ENCODE results near the gene PRSS16. TPM values are rescaled to one million over a fixed set of nuclear protein-coding genes. Genes with fewer than 3 reads are reported as not detected.
A peak's percentile ranks its signal among the peaks of the same experiment; 100 is the strongest.

The PRSS16 gene
- total and polyA plus RNA-seq, 9 of the 15 experiments (the other 6 are each of a cell fraction or from before 2014, with no cell fraction given), result 4.5 to 21.3 (median 12.1) TPM

GRCh38 chr6:27297857-27298730 is 50.6 kb downstream of the PRSS16 start (continued):
- TF ChIP-seq ZBTB9 (CRISPR knock-in tag; IDR thresholded peaks at IDR 0.05), result peak; percentile 36; the same call in 1 of the 2 replicates
- peak; percentile 47 for TF ChIP-seq FOSL1 (tag; conservative IDR thresholded peaks at IDR 0.05)
- peak; percentile 29; the same call in 1 of the 2 replicates for TF ChIP-seq KAT8 (IDR thresholded peaks at IDR 0.05; ENCODE audit: low read depth)
- TF ChIP-seq PREB (CRISPR knock-in tag; IDR thresholded peaks at IDR 0.05), result no peak
- no peak for TF ChIP-seq TCF7L2 (IDR thresholded peaks at IDR 0.05; ENCODE audit: low read depth, low read length)
- TF ChIP-seq GABPB1 (CRISPR knock-in tag; IDR thresholded peaks at IDR 0.05), result 0 out of 2 replicates have a peak, but pooled peaks have one; percentile 11
- no peak for TF ChIP-seq ZNF609 (CRISPR knock-in tag; IDR thresholded peaks at IDR 0.05; ENCODE audit: borderline replicate concordance)
- no peak for TF ChIP-seq CBX8 (IDR thresholded peaks at IDR 0.05; ENCODE audit: borderline replicate concordance, extremely low read depth, low read depth, low read length, poor library complexity, severe bottlenecking)
- TF ChIP-seq TAF1 (IDR thresholded peaks at IDR 0.05; ENCODE audit: control insufficient read depth, extremely low read depth, insufficient read depth, low read length, severe bottlenecking), result peak; percentile 60
- peak; percentile 63; the same call in 1 of the 2 replicates for TF ChIP-seq RAD51 (IDR thresholded peaks at IDR 0.05; ENCODE audit: borderline replicate concordance, low read depth)
- TF ChIP-seq ATF4 (CRISPR knock-in tag; IDR thresholded peaks at IDR 0.05), result no peak
- peak; percentile 59 for TF ChIP-seq CHD4 (IDR thresholded peaks at IDR 0.05; ENCODE audit: insufficient read depth, insufficient replicate concordance, low read depth, low read length, poor library complexity, severe bottlenecking)
- TF ChIP-seq ID3 (CRISPR knock-in tag; IDR thresholded peaks at IDR 0.05), result no peak
- TF ChIP-seq ID3 (tag; IDR thresholded peaks at IDR 0.05), result peak; percentile 51; the same call in 1 of the 2 replicates
- TF ChIP-seq ELF2 (CRISPR knock-in tag; IDR thresholded peaks at IDR 0.05), result no peak
- 0 out of 2 replicates have a peak, but pooled peaks have one; percentile 74 for TF ChIP-seq ZNF232 (CRISPR knock-in tag; IDR thresholded peaks at IDR 0.05)

Measured in K562 (cell line).